Activated B cell treated with CpG ODN at 0.5 μM for 24 hours (primary cell): Measurements from ENCODE around the gene MRPL9. TPM values are rescaled to one million over a fixed set of nuclear protein-coding genes. Genes with fewer than 3 reads are reported as not detected.

Experiments used
- ATAC-seq: fragments of 200-7000 bp; cut with Tn5 transposase; one replicate; pipeline ENCODE4 v1.10.0; 2021; ENCODE audit warnings: low read depth, mild to moderate bottlenecking, moderate library complexity
- CTCF ChIA-PET: fragments of 350-600 bp; sonication (Branson Sonifier 250); formaldehyde crosslinking; loops from one replicate; lab custom pipeline; 2021; ENCODE audit warnings: antibody characterized with exemption; lab: Charles Lee
- POLR2A ChIA-PET: fragments of 350-600 bp; sonication (Branson Sonifier 250); formaldehyde crosslinking; loops from one replicate; lab custom pipeline; 2021; ENCODE audit warnings: antibody characterized with exemption; lab: Charles Lee
- DNase-seq: peaks from one replicate; pipeline ENCODE4 v3.0.0; 2022
- H3K27ac Mint-ChIP-seq: one replicate; pipeline ENCODE4 v1.8.0; 2020; ENCODE audit warnings: mixed read lengths
- H3K27me3 Mint-ChIP-seq: one replicate; pipeline ENCODE4 v1.8.0; 2021; ENCODE audit warnings: mixed read lengths
- H3K36me3 Mint-ChIP-seq: one replicate; pipeline ENCODE4 v1.8.0; 2021; ENCODE audit warnings: low read depth, mixed read lengths
- H3K4me1 Mint-ChIP-seq: one replicate; pipeline ENCODE4 v1.8.0; 2021; ENCODE audit warnings: mixed read lengths
- H3K4me3 Mint-ChIP-seq: one replicate; pipeline ENCODE4 v1.8.0; 2020; ENCODE audit warnings: mild to moderate bottlenecking, mixed read lengths
- H3K9me3 Mint-ChIP-seq: one replicate; pipeline ENCODE4 v1.8.0; 2020; ENCODE audit warnings: mixed read lengths
- intact Hi-C: fragments of 100-400 bp; cut with micrococcal nuclease; formaldehyde crosslinking; loops from one replicate; pipeline ENCODE4 v1.15.1; 2024
- total RNA-seq: library from RNA; stranded (reverse); gene quantifications from 2 replicates; pipeline ENCODE4 v1.2.3, GENCODE V29; 2022
- TF ChIP-seq, protein P1 (sequence below): fragments of 200-600 bp; IDR thresholded peaks from one replicate; pipeline ENCODE4 v1.8.0; 2022; ENCODE audit warnings: antibody characterized with exemption, mild to moderate bottlenecking

MRPL9 gene
- total RNA-seq, 1 donor from 2014 or later, result 96.2 TPM

DNA sequence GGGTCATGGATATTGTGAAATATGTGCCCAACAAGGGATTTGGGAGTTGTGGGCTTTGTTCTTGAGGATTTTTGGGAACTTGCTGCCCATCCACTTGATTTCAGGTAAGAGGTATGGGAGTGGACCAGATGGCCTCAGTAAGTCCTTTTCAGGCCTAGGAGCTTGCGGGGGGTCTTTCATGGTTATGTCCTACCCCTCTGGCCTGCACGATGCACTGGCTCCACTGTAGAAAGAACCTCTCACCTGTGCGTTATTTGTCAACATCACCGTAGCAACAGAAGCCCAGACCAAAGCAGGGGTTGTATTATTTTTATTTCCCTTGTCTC, 33.4 kb downstream of the MRPL9 start:
- CTCF ChIA-PET, result no interaction called here
- TF ChIP-seq, protein P1, sequence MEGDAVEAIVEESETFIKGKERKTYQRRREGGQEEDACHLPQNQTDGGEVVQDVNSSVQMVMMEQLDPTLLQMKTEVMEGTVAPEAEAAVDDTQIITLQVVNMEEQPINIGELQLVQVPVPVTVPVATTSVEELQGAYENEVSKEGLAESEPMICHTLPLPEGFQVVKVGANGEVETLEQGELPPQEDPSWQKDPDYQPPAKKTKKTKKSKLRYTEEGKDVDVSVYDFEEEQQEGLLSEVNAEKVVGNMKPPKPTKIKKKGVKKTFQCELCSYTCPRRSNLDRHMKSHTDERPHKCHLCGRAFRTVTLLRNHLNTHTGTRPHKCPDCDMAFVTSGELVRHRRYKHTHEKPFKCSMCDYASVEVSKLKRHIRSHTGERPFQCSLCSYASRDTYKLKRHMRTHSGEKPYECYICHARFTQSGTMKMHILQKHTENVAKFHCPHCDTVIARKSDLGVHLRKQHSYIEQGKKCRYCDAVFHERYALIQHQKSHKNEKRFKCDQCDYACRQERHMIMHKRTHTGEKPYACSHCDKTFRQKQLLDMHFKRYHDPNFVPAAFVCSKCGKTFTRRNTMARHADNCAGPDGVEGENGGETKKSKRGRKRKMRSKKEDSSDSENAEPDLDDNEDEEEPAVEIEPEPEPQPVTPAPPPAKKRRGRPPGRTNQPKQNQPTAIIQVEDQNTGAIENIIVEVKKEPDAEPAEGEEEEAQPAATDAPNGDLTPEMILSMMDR, result no peak
- no peak overlapping the region for H3K4me3 Mint-ChIP-seq
- peaks cover 49% of the 10 kb centered on the region for H3K27me3 Mint-ChIP-seq
- no peaks in the 10 kb centered on the region for H3K9me3 Mint-ChIP-seq
- H3K27ac Mint-ChIP-seq, result no peak overlapping the region
- intact Hi-C loops, result no loop called here
- H3K36me3 Mint-ChIP-seq, result no peaks in the 10 kb centered on the region
- DNase-seq (no peak), ATAC-seq (no peak)
- POLR2A ChIA-PET, result no interaction called here
- H3K4me1 Mint-ChIP-seq, result no peaks in the 10 kb centered on the region

DNA sequence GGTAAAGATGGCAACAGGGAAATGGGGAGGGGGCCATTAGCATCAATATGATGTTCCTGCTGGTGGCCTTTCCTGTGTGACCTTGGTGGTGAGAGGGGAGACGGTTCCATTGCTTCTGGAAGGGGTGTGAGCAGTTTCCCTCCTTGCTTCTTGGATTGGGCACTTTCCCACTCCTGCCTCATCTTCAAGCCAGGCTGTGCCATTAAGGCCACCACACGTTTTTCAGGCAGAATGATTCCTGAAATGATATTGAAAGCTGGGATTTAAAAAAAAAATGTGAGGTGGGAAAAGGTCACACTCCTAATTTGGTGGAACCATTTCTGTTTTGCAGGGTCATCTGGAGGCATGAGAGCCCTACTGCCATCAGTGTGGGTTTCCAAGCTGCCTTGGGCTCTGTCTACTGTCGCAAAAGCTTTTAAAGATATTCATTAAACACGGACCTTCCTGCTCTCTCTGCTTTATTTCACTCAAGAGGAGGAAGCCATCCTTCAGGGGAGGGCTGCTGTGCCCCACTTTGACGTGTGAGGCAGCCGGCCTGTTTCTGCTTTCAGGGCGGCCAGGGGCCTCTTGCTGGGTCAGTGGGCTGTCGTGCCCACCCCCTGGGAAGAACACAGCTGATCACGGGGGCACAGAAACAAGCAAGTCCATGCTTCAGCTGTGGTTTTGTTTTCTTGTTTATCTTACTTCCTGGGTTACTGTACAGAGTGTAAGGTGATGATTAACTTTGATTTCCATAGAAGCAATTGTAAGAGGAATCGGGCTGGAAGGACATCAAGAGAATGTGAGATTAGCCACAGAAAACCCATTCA, 33.9 kb downstream of the MRPL9 start:
- ChIA-PET CTCF (no interaction called here), POLR2A (no interaction called here)
- H3K4me1 Mint-ChIP-seq, result no peaks in the 10 kb centered on the region
- ATAC-seq (no peak), DNase-seq (no peak)
- intact Hi-C loops, result no loop called here
- H3K9me3 Mint-ChIP-seq, result no peaks in the 10 kb centered on the region
- no peak overlapping the region for H3K27ac Mint-ChIP-seq
- TF ChIP-seq, protein P1, result no peak
- H3K36me3 Mint-ChIP-seq, result no peaks in the 10 kb centered on the region
- H3K4me3 Mint-ChIP-seq, result no peak overlapping the region
- peaks cover 51% of the 10 kb centered on the region for H3K27me3 Mint-ChIP-seq

DNA sequence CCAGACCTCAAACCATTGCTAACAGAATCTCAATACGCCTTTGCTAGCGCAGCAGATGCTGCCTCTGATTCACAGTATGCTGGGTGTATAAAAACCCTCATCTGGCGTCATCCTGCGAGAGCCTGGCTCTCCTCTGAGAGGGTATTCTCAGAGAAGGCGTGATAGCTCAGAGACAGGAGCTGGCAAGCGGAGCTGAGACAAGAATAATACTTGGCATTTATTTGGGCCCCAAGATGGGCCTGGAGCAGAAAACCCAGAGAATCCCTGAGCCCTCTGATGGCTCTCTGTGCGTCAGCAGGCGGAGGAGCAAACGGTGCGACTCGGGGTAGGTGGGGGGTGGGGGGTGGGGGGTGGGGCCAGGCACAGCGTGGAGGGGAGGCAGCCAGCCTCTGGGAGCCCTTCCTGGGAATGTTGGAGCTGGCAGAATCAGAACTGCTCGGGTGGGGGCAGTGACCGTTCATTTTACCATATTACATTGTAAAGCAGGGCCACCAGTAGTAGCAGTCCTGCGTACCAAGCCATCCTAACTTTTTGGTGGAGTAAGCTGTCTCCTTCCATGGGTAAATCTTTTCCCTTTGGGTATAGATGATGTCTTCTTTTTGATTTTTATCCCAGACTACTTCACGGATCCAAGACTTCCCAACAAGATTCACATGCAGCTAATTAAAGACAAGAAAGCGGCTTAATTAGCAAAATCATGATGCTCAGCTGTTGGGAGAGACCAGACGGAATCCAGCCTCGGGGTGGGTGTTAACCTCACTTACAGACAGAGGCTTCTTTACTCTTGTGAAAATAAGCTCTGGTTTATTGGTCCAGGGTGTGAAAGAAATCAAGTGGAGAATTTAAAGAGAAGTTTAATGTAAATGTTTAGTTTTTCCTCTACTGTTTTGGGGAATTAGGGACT, 34.9 kb downstream of the MRPL9 start:
- no peak overlapping the region for H3K27ac Mint-ChIP-seq
- POLR2A ChIA-PET, result no interaction called here

DNA sequence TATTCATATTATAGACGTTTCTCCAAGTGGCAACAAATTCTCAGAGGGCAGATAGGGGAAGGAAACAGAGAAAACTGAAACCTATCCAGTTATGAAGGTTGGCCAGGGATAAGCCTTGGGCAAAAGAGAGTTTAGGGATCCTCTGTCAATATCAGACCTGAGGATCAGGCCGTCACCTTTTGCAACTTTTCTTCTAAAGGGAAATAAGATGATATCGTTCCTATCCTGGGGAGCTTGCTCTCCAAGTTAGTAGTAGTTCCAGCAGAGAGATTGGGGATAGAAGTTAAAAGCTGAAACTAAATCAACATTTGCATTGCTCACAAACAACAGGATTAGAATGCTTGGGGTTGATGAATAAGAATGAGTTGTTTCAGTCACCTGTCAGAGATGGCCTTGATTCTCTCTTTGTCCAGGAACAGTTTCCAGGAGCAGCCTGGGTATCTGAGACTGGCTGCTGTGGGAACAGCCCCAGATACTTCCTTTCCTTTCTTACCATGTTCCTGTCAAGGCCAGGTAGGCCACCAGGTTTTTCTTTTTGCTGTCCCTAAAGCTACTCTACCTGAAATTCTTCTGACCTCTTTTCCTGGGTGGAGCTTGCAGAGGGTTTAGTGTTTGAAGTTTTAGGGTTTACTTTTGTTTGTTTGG, 39.4 kb downstream of the MRPL9 start:
- DNase-seq (no peak), ATAC-seq (no peak)
- intact Hi-C loops, result no loop called here
- no peak overlapping the region for H3K4me3 Mint-ChIP-seq
- H3K27ac Mint-ChIP-seq, result no peak overlapping the region
- H3K36me3 Mint-ChIP-seq, result no peaks in the 10 kb centered on the region
- POLR2A ChIA-PET, result no interaction called here
- CTCF ChIA-PET, result no interaction called here
- H3K27me3 Mint-ChIP-seq, result peaks cover 52% of the 10 kb centered on the region
- peaks cover 22% of the 10 kb centered on the region for H3K4me1 Mint-ChIP-seq
- no peaks in the 10 kb centered on the region for H3K9me3 Mint-ChIP-seq
- TF ChIP-seq, protein P1, result no peak

More for the DNA sequence above, 34.9 kb downstream of the MRPL9 start:
- Mint-ChIP-seq H3K4me3 (no peak overlapping the region), H3K36me3 (no peaks in the 10 kb centered on the region), H3K4me1 (no peaks in the 10 kb centered on the region), H3K9me3 (no peaks in the 10 kb centered on the region), H3K27me3 (peaks cover 59% of the 10 kb centered on the region)
- TF ChIP-seq, protein P1, result no peak
- CTCF ChIA-PET, result no interaction called here
- DNase-seq, result no peak
- intact Hi-C loops, result no loop called here
- no peak for ATAC-seq
